Mucosa of rectum (tissue), 2 donors: ENCODE data around the gene PNLIPRP2.

Experiments used
- H3K27ac ChIP-seq, 2 donors: one replicate each; pipeline ENCODE4 v1.7.0; 2013; ENCODE audit warnings: inconsistent platforms in 2 of 2, low read depth in 2 of 2, low read length in 2 of 2
- H3K27me3 ChIP-seq, 2 donors: one replicate each; pipeline ENCODE4 v1.7.0; 2013; ENCODE audit warnings: low read length in 2 of 2; ENCODE audit not compliant: control insufficient read depth in 2 of 2, insufficient read depth in 2 of 2
- H3K36me3 ChIP-seq, 2 donors: one replicate each; pipeline ENCODE4 v1.7.0; 2013; ENCODE audit warnings: low read length in 2 of 2; ENCODE audit not compliant: control insufficient read depth in 2 of 2, insufficient read depth in 2 of 2
- H3K4me1 ChIP-seq, 2 donors: one replicate each; pipeline ENCODE4 v1.7.0; 2013; ENCODE audit warnings: low read length in 2 of 2, mild to moderate bottlenecking in 1 of 2; ENCODE audit not compliant: control insufficient read depth in 2 of 2, insufficient read depth in 2 of 2
- H3K4me3 ChIP-seq, 2 donors: one replicate each; pipeline ENCODE4 v1.7.0; 2013; ENCODE audit warnings: low read length in 2 of 2
- H3K9ac ChIP-seq, 2 donors: one replicate each; pipeline ENCODE4 v1.7.0; 2013; ENCODE audit warnings: low read length in 2 of 2, low read depth in 1 of 2, mild to moderate bottlenecking in 1 of 2
- H3K9me3 ChIP-seq, 2 donors: one replicate each; pipeline ENCODE4 v1.7.0; 2013; ENCODE audit warnings: low read length in 2 of 2; ENCODE audit not compliant: control insufficient read depth in 2 of 2
- donor health status: healthy.
- donor health status: Normal muscosa, but diverticular disease.

PNLIPRP2 gene

DNA sequence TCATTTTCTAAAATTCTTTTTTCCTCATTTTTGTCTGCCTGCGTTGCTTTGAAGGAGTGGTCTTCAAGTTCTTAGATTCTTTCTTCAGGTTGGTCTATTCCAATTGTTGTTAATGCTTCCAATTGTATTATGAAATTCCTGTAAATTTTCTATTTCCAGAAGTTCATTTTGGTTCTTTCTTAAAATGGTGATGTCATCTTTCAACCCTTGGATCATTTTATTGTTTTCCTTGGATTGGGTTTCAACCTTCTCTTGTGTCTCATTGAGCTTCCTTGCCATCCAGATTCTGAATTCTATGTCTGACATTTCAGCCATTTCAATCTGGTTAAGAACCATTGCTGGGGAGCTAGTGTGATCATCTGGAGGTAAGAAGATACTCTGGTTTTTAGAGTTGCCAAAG lies 33.1 kb downstream of the PNLIPRP2 start:
- Histone ChIP-seq H3K27me3 (no peaks in the 10 kb centered on the region), H3K27ac (no peak overlapping the region), H3K4me3 (no peak overlapping the region), H3K4me1 (no peaks in the 10 kb centered on the region), H3K36me3 (no peaks in the 10 kb centered on the region), H3K9me3 (no peaks in the 10 kb centered on the region), H3K9ac (no peak overlapping the region)

- Histone ChIP-seq H3K4me1 (no peaks in the 10 kb centered on the region), H3K27me3 (no peaks in the 10 kb centered on the region), H3K9me3 (no peaks in the 10 kb centered on the region), H3K4me3 (no peak overlapping the region), H3K36me3 (no peaks in the 10 kb centered on the region), H3K9ac (no peak overlapping the region), H3K27ac (no peak overlapping the region)
These were observed 34.1 kb downstream of the PNLIPRP2 start for GRCh38 chr10:116654816-116655215.

GRCh38 chr10:116655568-116655967 lies 34.8 kb downstream of the PNLIPRP2 start:
- H3K36me3 ChIP-seq, result no peaks in the 10 kb centered on the region
- H3K9me3 ChIP-seq, result no peaks in the 10 kb centered on the region
- H3K4me3 ChIP-seq, result no peak overlapping the region
- no peak overlapping the region for H3K9ac ChIP-seq
- no peaks in the 10 kb centered on the region for H3K27me3 ChIP-seq
- no peak overlapping the region for H3K27ac ChIP-seq
- H3K4me1 ChIP-seq, result no peaks in the 10 kb centered on the region

GRCh38 chr10:116656044-116656443 lies 35.3 kb downstream of the PNLIPRP2 start:
- Histone ChIP-seq H3K9me3 (no peaks in the 10 kb centered on the region), H3K4me1 (no peaks in the 10 kb centered on the region), H3K36me3 (no peaks in the 10 kb centered on the region), H3K4me3 (no peak overlapping the region), H3K27me3 (no peaks in the 10 kb centered on the region), H3K9ac (no peak overlapping the region), H3K27ac (no peak overlapping the region)

DNA sequence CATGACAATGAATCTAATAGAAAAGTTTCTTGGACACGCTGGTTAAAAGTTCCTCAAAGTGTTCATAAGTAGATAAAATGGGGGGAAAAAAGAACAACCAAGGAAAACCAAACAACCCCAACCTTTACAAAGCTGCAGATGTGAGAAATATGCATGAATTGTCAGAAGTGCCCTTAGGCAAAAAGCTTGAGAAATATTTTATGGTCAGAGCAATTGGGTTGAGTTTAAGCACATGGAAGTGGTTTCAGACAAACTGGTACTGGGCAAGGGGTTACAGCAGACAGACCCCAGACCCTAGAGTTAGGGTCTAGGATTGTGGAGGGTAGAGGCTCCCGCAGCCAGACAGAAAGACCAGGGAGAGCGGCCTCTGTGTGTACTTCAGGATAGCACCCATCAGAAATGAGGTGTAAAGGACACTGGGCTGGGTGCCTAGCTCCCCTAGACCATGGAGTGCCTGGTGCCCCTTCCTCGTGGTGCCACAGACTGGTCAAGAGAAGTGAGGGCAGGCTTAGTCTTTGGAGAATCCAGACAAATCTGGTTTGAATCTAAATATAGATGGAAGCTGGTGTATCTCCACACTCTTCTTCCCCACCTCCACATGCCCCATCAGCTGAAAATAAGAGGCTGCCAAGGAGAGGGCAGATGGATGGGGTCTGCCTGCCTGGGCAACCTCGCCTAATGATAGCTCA lies 37.3 kb downstream of the PNLIPRP2 start:
- H3K27me3 ChIP-seq, result no peaks in the 10 kb centered on the region
- no peaks in the 10 kb centered on the region for H3K4me1 ChIP-seq

GRCh38 chr10:116659049-116659670 lies 38.4 kb downstream of the PNLIPRP2 start:
- H3K9me3 ChIP-seq, result no peaks in the 10 kb centered on the region
- no peak overlapping the region for H3K27ac ChIP-seq

More for the DNA sequence above, 37.3 kb downstream of the PNLIPRP2 start:
- H3K4me3 ChIP-seq, result no peak overlapping the region
- H3K9me3 ChIP-seq, result no peaks in the 10 kb centered on the region
- no peak overlapping the region for H3K9ac ChIP-seq
- H3K27ac ChIP-seq, result no peak overlapping the region
- no peaks in the 10 kb centered on the region for H3K36me3 ChIP-seq

DNA sequence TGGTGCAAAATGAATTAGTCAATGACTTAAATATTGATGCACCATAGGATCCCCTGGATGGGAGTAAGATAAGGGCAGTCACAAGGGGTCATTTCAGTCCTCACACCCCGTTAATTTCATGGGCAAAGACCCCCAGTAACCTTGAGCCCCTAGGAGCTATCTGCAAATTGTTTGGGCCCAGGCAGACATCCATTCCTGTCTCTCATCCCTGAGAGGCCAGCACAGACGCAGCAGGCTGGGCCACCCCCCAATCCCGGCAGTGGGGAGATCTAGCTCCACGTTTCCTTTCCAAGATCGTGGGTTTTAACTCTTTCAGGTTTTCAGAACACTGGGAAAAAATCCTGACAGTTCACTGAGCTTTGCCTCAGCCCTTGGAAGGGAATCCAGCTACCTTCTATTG lies 40.1 kb downstream of the PNLIPRP2 start:
- Histone ChIP-seq H3K36me3 (no peaks in the 10 kb centered on the region), H3K9ac (no peak overlapping the region), H3K4me1 (no peaks in the 10 kb centered on the region), H3K9me3 (no peaks in the 10 kb centered on the region), H3K27me3 (no peaks in the 10 kb centered on the region), H3K27ac (no peak overlapping the region), H3K4me3 (no peak overlapping the region)

More at GRCh38 chr10:116659049-116659670, 38.4 kb downstream of the PNLIPRP2 start:
- H3K9ac ChIP-seq, result no peak overlapping the region
- no peak overlapping the region for H3K4me3 ChIP-seq
- H3K36me3 ChIP-seq, result no peaks in the 10 kb centered on the region
- H3K27me3 ChIP-seq, result no peaks in the 10 kb centered on the region
- H3K4me1 ChIP-seq, result no peaks in the 10 kb centered on the region

GRCh38 chr10:116663342-116663741 lies 42.6 kb downstream of the PNLIPRP2 start:
- no peaks in the 10 kb centered on the region for H3K4me1 ChIP-seq
- no peaks in the 10 kb centered on the region for H3K9me3 ChIP-seq
- no peaks in the 10 kb centered on the region for H3K27me3 ChIP-seq
- H3K27ac ChIP-seq, result no peak overlapping the region
- no peak overlapping the region for H3K9ac ChIP-seq
- H3K36me3 ChIP-seq, result no peaks in the 10 kb centered on the region
- H3K4me3 ChIP-seq, result no peak overlapping the region

GRCh38 chr10:116664631-116665030 lies 43.9 kb downstream of the PNLIPRP2 start:
- Histone ChIP-seq H3K4me3 (no peak overlapping the region), H3K9ac (no peak overlapping the region), H3K36me3 (no peaks in the 10 kb centered on the region), H3K27me3 (no peaks in the 10 kb centered on the region), H3K27ac (no peak overlapping the region), H3K9me3 (no peaks in the 10 kb centered on the region), H3K4me1 (no peaks in the 10 kb centered on the region)

GRCh38 chr10:116665541-116666125 lies 44.9 kb downstream of the PNLIPRP2 start:
- no peaks in the 10 kb centered on the region for H3K27me3 ChIP-seq
- H3K4me1 ChIP-seq, result no peaks in the 10 kb centered on the region
- no peak overlapping the region for H3K9ac ChIP-seq
- no peak overlapping the region for H3K27ac ChIP-seq
- no peaks in the 10 kb centered on the region for H3K36me3 ChIP-seq
- no peaks in the 10 kb centered on the region for H3K9me3 ChIP-seq
- H3K4me3 ChIP-seq, result peak overlapping the region in 1 of 2 donors; percentile 20
